K562 (cell line): ENCODE measurements around the gene HPX. TPM values are rescaled to one million over a fixed set of nuclear protein-coding genes. Genes with fewer than 3 reads are reported as not detected.
A peak's percentile ranks its signal among the peaks of the same experiment; 100 is the strongest.

Source experiments
- ATF3 ChIP-seq, 2 experiments: fragments of 450-650 bp in 1 of 2; sonication (generic) in 1 of 2; formaldehyde crosslinking in 1 of 2; IDR thresholded peaks in 1 of 2; conservative IDR thresholded peaks in 1 of 2; 2 replicates each; pipeline versions ENCODE4 v1.6.1 to v1.8.1; 2016 to 2023; ENCODE audit warnings: mild to moderate bottlenecking in 2 of 2, moderate library complexity in 2 of 2, inconsistent platforms in 1 of 2, missing genetic modification reagents in 1 of 2
- BHLHE40 ChIP-seq: IDR thresholded peaks from 2 replicates; pipeline ENCODE4 v1.6.1; 2011; ENCODE audit warnings: low read length, improper control_type of control experiment
- CBX2 ChIP-seq: fragments of 200-600 bp; sonication (generic); IDR thresholded peaks from one replicate; pipeline ENCODE4 v1.6.1; 2012; ENCODE audit warnings: mild to moderate bottlenecking, low read length, inconsistent platforms; ENCODE audit not compliant: insufficient read depth, poor library complexity, severe bottlenecking
- CTBP1 ChIP-seq: fragments of 450-650 bp; IDR thresholded peaks from 2 replicates; pipeline ENCODE4 v1.6.1; 2016; ENCODE audit warnings: borderline replicate concordance
- E2F8 ChIP-seq: fragments of 450-650 bp; IDR thresholded peaks from 2 replicates; pipeline ENCODE4 v1.7.1; 2018; ENCODE audit warnings: mild to moderate bottlenecking, low read depth; ENCODE audit not compliant: partially characterized antibody
- EP300 ChIP-seq: IDR thresholded peaks from 2 replicates; pipeline ENCODE4 v1.6.1; 2012; ENCODE audit warnings: low read length, improper control_type of control experiment
- FOXA3 ChIP-seq, 2 experiments: fragments of 450-650 bp in 1 of 2; sonication (generic) in 1 of 2; formaldehyde crosslinking; IDR thresholded peaks in 1 of 2; conservative IDR thresholded peaks in 1 of 2; 2 replicates each; pipeline versions ENCODE4 v1.4.0 to v1.8.0; 2020 to 2022; ENCODE audit warnings: mild to moderate bottlenecking in 2 of 2, missing genetic modification reagents in 1 of 2
- GTF2F1 ChIP-seq: IDR thresholded peaks from 2 replicates; pipeline ENCODE4 v1.6.1; 2011; ENCODE audit warnings: low read depth, low read length, improper control_type of control experiment
- HMGXB4 ChIP-seq: sonication (generic); formaldehyde crosslinking; IDR thresholded peaks from 2 replicates; pipeline ENCODE4 v1.8.1; 2023; ENCODE audit warnings: mild to moderate bottlenecking, missing genetic modification reagents
- NCOA1 ChIP-seq: fragments of 450-650 bp; IDR thresholded peaks from 2 replicates; pipeline ENCODE4 v1.6.1; 2016; ENCODE audit warnings: low read depth
- SIN3A ChIP-seq, 2 experiments: fragments of 150-350 bp in 1 of 2; IDR thresholded peaks; 2 replicates each; pipeline ENCODE4 v1.6.1; 2011 to 2016; ENCODE audit warnings: borderline replicate concordance in 2 of 2, low read depth in 2 of 2, low read length in 2 of 2, mild to moderate bottlenecking in 2 of 2, moderate library complexity in 2 of 2; ENCODE audit not compliant: control insufficient read depth in 1 of 2
- SP1 ChIP-seq: sonication (generic); formaldehyde crosslinking; IDR thresholded peaks from 2 replicates; pipeline ENCODE4 v1.8.1; 2022; ENCODE audit warnings: mild to moderate bottlenecking, missing genetic modification reagents
- TFAM ChIP-seq: fragments of 250-450 bp; sonication (Bioruptor Pico); conservative IDR thresholded peaks from 2 replicates; pipeline ENCODE4 v1.5.0; 2021; ENCODE audit warnings: mild to moderate bottlenecking, moderate library complexity
- ZBTB7A ChIP-seq: IDR thresholded peaks from 2 replicates; pipeline ENCODE4 v1.6.1; 2011; ENCODE audit warnings: low read depth, mild to moderate bottlenecking, low read length, moderate library complexity, borderline replicate concordance; ENCODE audit not compliant: control insufficient read depth
- ZNF57 ChIP-seq: fragments of 450-650 bp; formaldehyde crosslinking; IDR thresholded peaks from 2 replicates; pipeline ENCODE4 v1.4.0; 2020; ENCODE audit warnings: mild to moderate bottlenecking, moderate library complexity
- polyA plus RNA-seq, 8 experiments: library from polyadenylated mRNA; depleted of rRNA in 4 of 8; stranded (reverse) in 5 of 8; unstranded in 3 of 8; fragments of >200 nt; fragmentation: Nextera tagmentation in 2 of 8; fragmentation: Illumina TruSeq in 1 of 8; extraction: Ambion mirVana in 2 of 8; extraction: Trizol in 1 of 8; gene quantifications; 2 replicates each; pipeline versions ENCODE4 v1.2.1 to v1.2.3, GENCODE V29; 2011 to 2014; ENCODE audit warnings: inconsistent platforms in 1 of 8, missing spikeins in 1 of 8
- total RNA-seq, 7 experiments: library from RNA; depleted of rRNA in 6 of 7; stranded (reverse); fragments of >200 nt in 6 of 7; fragmentation: Illumina TruSeq in 2 of 7; extraction: Trizol in 2 of 7; gene quantifications; 2 replicates each; pipeline versions ENCODE4 v1.2.1 to v1.2.3, GENCODE V29; 2011 to 2021; ENCODE audit warnings: low replicate concordance in 1 of 7

The HPX gene
- total and polyA plus RNA-seq, 9 of the 15 experiments (the other 6 are each of a cell fraction or from before 2014, with no cell fraction given), result 0.12 to 1.2 (median 0.49) TPM; not detected in 1

GRCh38 chr11:6389905-6390717 lies 50.7 kb downstream of the HPX start, which contains the start of gene SMPD1 (continued):
- TF ChIP-seq TFAM (CRISPR knock-in tag) (no peak), EP300 (peak; percentile 38; the same call in 1 of the 2 replicates), CBX2 (no peak), HMGXB4 (CRISPR knock-in tag) (0 out of 2 replicates have a peak, but pooled peaks have one; percentile 3), GTF2F1 (no peak), ZBTB7A (peak; percentile 73), FOXA3 (CRISPR knock-in tag; conservative IDR thresholded peaks at IDR 0.05 in 1 of 2, IDR thresholded peaks at IDR 0.05 in 1 of 2) (no peak), ZNF57 (CRISPR knock-in tag) (no peak), NCOA1 (peak; percentile 55; the same call in 1 of the 2 replicates), SIN3A (IDR thresholded peaks at IDR 0.05; ENCODE audit: borderline replicate concordance in 2 of 2, control insufficient read depth in 1 of 2, low read depth in 2 of 2, low read length in 2 of 2) (peak; percentile 93 to 97), BHLHE40 (peak; percentile 96), SP1 (CRISPR knock-in tag) (peak; percentile 91), ATF3 (IDR thresholded peaks at IDR 0.05) (peak; percentile 58; the same call in 1 of the 2 replicates), ATF3 (CRISPR knock-in tag; conservative IDR thresholded peaks at IDR 0.05) (no peak), CTBP1 (peak; percentile 82), E2F8 (peak; percentile 40)
